SIG-M5 treated with dmso at 0.1 percent for 504 hours (cell line): ENCODE data around the gene DNER.
"Not testable (repeated sequence)": the region's sequence is repeated elsewhere in the genome, so short reads cannot be mapped to it uniquely, and the experiment has no call there.

Experiments
- DNase-seq: peaks from one replicate; lab custom pipeline; 2025; ENCODE audit not compliant: unreplicated experiment; lab: John Stamatoyannopoulos, UW

The DNER gene

GRCh38 chr2:229409751-229410181 is 304.6 kb downstream of the DNER start:
- no peak for DNase-seq

GRCh38 chr2:229408962-229409361 is 305.4 kb downstream of the DNER start:
- no peak for DNase-seq

DNA sequence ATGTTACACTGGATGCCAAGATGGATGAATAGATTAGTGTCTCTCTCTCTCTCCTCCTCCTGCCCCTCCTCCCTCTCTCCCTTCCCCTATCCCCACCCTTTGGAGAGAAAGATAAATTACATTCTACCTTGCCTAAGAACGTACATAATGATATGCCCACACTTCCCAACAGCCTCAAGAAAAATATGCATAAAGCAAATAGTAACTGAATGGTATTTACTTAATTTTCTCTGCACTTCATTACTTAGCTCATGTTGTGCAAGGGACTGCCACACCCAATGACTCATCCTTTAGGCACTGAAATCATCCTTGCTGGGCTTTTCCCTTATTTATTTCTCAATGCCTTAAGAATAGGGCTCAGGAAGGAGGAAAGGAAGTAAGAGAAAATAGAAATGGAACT is 306.0 kb downstream of the DNER start:
- peak; percentile 95 for DNase-seq

DNA sequence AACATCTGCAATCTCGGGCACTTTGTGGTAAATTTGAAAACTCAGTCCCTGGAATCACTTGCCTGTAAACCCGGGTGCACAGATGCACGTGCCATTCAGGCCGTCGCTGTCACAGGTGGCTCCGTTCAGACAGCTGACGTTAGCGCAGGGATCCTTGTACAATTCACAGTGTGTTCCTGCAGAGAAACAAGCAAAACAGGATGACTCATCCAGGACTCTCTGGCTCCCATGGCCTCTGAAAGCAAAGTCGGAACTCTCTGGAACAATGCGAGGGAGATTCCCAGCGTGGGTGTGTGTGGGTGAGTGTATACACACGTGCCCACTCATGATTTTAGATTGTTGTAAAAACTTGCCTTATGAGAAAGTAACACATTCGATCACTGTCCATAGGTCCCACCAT is 307.2 kb downstream of the DNER start:
- DNase-seq = peak; percentile 45

DNA sequence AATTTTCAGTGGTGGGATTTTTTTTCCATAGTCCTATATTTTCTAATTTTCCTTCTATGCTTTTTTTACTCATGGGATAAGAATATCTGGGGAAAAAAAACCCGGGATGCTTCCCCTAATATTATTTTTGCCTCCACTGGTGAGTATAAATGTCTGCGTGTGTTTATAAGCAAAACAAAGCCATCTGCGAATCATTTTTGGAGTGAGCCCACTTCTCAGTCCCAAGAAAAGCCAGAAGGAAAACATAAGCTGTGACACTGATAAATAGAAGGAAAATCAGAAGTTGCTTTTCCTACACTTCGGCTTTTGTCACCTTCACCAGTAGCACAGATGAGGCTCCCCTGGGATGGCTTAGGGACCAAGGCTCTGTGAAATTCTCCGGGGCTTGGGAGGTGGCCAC is 308.6 kb downstream of the DNER start:
- no peak for DNase-seq

DNA sequence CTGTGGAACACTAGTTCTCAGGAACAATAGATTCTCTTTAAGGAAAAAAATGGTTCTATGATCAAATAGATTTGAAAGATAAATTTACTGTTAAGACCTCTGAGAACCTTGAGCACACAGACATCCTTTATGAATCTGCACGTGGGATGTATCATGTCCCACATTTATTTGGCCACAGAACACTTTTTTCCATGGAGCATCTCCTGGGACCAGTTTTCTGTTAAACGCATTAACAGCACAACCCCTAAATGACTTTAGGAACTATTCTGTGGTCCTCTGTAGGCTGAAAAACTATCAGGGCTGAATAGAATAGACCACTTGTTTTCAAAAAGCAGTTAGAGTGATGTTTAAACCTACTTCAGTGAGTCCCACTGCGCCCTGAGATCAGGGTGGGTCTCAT is 311.1 kb downstream of the DNER start:
- no peak for DNase-seq

- DNase-seq = no peak
Measured at GRCh38 chr2:229401171-229401865, 313.0 kb downstream of the DNER start.

DNA sequence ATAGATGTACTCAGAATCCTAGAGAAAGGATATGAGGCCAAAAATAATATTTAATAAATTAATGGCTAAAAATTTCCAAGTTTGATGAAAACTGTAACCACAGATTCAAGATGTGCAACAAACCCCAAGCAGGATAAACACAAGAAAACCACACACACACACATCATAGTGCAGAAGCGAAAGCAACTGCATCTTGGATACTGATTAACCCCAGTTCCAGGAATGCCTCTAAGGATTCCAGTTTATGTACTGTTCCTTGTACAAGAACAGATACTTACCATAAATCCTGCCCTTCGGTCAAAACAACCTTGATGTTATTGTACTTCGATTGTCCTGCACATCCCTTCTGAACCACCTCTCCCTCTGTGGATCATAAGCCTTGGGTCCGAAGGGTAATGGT is 320.4 kb downstream of the DNER start:
- no peak for DNase-seq

DNA sequence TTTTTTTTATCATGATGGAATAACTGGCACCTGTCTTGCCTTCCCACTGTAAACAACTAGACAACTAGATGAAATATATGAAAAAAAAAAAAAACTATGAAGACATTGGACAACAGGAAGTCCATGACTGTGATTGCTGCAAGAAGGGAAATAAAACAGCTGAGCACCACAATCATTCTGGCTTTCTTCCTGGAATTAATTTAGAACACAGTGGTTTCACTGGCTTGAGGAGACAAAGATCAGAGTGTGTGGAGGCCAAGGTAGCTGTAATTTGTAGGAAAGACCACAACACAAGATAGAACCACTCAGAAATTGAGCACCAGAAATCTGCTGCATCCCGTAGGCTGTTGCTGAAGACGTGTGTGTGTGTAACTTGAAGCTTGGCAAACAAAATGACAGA is 322.2 kb downstream of the DNER start:
- DNase-seq = no peak

GRCh38 chr2:229388731-229389130 is 325.6 kb downstream of the DNER start:
- DNase-seq = no peak

- no peak for DNase-seq
Measured at GRCh38 chr2:229387866-229388265, 326.5 kb downstream of the DNER start.

DNA sequence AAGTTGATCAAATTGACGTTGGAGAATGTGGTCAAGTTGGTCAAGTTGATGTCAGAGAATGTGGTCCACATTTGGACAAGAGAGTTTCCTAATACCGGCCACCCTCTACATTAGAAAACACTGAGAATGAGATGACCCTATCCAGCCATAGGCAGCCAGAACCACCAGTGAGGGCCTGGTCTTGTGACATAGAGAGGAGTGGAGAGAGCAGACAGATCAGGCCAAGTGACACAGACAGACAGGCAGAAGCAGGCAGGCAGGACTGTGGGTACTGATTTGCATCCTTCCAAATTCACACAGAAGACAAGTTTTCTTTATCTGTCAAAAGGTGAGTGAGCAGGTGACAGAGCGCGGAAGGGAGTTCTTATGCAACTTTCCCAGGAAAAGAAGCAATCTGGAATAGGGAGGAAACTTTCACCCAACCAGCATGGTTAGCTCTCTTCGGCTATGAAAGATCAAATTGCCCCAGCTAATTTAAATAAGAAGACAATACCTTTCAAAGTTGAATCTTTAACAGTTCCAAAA is 334.2 kb downstream of the DNER start:
- no peak for DNase-seq

DNA sequence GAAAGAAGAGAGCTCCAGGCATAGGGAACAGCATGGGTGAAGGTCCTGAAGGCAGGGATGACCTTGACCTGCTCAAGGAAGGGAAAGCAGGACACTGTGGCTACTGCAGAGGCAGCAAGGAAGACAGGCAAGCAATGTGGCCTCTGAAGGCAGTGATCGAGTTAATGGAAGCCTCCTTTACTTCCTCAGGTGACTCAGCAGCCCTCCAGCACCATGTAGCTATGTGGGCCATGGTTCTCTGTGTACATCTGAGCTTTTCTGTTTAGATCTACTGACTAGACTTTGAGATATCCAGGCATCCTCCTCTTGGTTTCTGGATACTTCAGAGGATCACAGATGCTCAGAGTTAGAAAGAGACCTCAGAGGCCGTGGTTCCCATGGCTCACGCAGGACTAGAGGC is 336.0 kb downstream of the DNER start:
- no peak for DNase-seq

- no peak for DNase-seq
Measured at GRCh38 chr2:229376866-229377265, 337.5 kb downstream of the DNER start.

GRCh38 chr2:229375251-229375650 is 339.1 kb downstream of the DNER start:
- no peak for DNase-seq

DNA sequence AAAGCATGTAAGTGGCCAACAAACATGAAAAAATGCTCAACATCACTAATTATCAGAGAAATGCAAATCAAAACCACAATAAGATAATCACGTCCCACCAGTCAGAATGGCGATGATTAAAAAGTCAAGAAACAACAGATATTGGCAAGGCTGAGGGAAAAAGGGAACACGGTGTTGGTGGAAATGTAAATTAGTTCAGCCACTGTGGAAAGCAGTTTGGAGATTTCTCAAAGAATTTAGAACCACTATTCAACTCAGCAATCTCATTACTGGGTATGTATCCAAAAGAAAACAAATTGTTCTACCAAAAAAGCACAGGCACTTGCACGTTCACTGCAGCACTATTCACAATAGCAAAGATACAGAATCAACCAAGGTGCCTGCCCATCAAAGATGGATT is 341.0 kb downstream of the DNER start:
- DNase-seq = not testable (repeated sequence)

- DNase-seq = no peak
Measured at GRCh38 chr2:229372207-229372606, 342.1 kb downstream of the DNER start.

- DNase-seq = no peak
Measured at GRCh38 chr2:229371086-229371485, 343.3 kb downstream of the DNER start.

- DNase-seq = no peak
Measured at GRCh38 chr2:229370509-229370908, 343.8 kb downstream of the DNER start.

DNA sequence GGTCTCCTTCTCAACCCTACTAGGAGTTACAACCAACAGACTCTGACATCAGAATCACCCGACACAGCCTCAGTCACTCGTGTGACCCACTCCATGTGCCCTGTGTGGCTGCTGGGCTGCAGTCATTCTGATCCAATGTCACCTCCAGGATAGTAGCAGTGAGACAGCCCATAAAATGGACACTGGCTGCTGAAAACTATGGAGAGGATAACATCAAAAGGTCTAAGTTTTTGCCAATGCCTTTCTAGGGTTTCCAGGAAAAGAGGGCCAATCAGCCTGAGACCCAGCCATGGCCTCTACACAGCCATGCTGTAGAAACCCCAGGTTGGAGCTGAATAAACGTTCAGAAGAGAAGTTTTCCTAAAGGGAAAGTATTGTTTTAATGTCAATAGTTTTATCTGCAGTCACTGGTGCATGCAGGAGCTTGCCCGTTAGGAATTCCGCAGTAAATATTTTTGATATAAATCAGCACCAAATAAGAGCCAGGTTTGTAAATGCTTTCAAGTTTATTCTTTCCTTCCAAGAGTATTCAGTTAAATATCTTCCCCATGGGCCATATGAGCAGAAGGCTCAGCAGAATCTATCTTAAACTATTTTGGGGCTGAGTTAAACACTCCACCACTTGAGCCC is 351.1 kb downstream of the DNER start:
- DNase-seq = no peak

GRCh38 chr2:229350883-229351282 is 363.5 kb downstream of the DNER start:
- DNase-seq = no peak

DNA sequence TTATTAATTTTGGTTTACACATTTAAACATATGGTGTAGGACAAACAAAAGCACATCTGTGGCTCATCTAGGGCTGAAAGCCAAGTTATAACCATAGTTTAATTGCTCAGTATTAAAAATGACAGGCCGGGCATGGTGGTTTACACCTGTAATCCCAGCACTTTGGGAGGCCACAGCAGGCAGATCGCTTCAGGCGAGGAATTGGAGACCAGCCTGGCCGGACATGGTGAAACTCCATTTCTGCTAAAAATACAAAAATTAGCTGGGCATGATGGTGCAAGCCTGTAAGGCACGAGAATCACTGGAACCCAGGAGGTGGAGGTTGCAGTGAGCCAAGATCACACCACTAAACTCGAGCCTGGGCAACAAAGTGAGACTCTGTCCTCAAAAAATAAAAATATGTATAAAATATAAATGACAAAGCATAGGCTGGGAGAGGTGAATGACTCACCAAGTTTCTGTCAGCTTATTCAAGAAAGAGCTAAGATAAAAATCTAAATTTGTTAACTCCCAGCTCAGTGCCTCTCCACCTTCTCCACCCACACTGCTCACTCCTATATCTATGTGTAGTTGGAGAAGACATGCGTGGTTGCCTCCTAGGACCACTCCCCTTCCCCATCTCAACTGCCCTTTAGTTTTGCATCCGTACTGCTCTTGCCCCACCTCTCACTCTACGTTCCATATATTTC is 364.1 kb downstream of the DNER start:
- no peak for DNase-seq
